PC-9 (cell line): ENCODE data around the gene RREB1.

Source experiments
- EZH2 ChIP-seq: fragments of 200-600 bp; sonication (generic); IDR thresholded peaks from 2 replicates; pipeline ENCODE4 v1.8.0; 2017; ENCODE audit warnings: antibody characterized with exemption, low read depth
- TF ChIP-seq, protein P1 (sequence below): fragments of 200-600 bp; sonication (generic); conservative IDR thresholded peaks from 2 replicates; pipeline ENCODE4 v1.6.1; 2017; ENCODE audit warnings: mixed run types, antibody characterized with exemption, mild to moderate bottlenecking, moderate library complexity

GRCh38 chr6:7121700-7122241 lies 14.0 kb downstream of the RREB1 start:
- TF ChIP-seq, protein P1, sequence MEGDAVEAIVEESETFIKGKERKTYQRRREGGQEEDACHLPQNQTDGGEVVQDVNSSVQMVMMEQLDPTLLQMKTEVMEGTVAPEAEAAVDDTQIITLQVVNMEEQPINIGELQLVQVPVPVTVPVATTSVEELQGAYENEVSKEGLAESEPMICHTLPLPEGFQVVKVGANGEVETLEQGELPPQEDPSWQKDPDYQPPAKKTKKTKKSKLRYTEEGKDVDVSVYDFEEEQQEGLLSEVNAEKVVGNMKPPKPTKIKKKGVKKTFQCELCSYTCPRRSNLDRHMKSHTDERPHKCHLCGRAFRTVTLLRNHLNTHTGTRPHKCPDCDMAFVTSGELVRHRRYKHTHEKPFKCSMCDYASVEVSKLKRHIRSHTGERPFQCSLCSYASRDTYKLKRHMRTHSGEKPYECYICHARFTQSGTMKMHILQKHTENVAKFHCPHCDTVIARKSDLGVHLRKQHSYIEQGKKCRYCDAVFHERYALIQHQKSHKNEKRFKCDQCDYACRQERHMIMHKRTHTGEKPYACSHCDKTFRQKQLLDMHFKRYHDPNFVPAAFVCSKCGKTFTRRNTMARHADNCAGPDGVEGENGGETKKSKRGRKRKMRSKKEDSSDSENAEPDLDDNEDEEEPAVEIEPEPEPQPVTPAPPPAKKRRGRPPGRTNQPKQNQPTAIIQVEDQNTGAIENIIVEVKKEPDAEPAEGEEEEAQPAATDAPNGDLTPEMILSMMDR, result no peak
- TF ChIP-seq EZH2, result no peak
